Loucy (cell line): Measurements from ENCODE around the gene HMCN1.
"Not testable (repeated sequence)": the region's sequence is repeated elsewhere in the genome, so short reads cannot be mapped to it uniquely, and the experiment has no call there.

ENCODE experiments used
- H2AFZ ChIP-seq: fragments of 200-600 bp; sonication (generic); 2 replicates; pipeline ENCODE4 v1.6.0; 2016; ENCODE audit warnings: antibody characterized with exemption, mild to moderate bottlenecking, low read length, moderate library complexity
- H3F3A ChIP-seq: fragments of 200-600 bp; 2 replicates; pipeline ENCODE4 v1.6.0; 2016; ENCODE audit warnings: antibody characterized with exemption, low read depth, mild to moderate bottlenecking
- H3K27me3 ChIP-seq: fragments of 200-600 bp; sonication (generic); 2 replicates; pipeline ENCODE4 v1.6.1; 2014; ENCODE audit warnings: low read length, mild to moderate bottlenecking; ENCODE audit not compliant: insufficient read depth, poor library complexity, severe bottlenecking
- H3K36me3 ChIP-seq: fragments of 200-600 bp; sonication (generic); 2 replicates; pipeline ENCODE4 v1.6.1; 2016; ENCODE audit warnings: low read length; ENCODE audit not compliant: insufficient read depth
- H3K4me1 ChIP-seq: fragments of 200-600 bp; sonication (generic); 2 replicates; pipeline ENCODE4 v1.5.1; 2014; ENCODE audit warnings: low read length, mild to moderate bottlenecking; ENCODE audit not compliant: insufficient read depth, poor library complexity, severe bottlenecking
- H3K4me2 ChIP-seq: fragments of 200-600 bp; sonication (generic); 2 replicates; pipeline ENCODE4 v1.6.0; 2014; ENCODE audit warnings: antibody characterized with exemption, low read length, low read depth, mild to moderate bottlenecking; ENCODE audit not compliant: poor library complexity, severe bottlenecking
- H3K4me3 ChIP-seq: fragments of 200-600 bp; sonication (generic); 2 replicates; pipeline ENCODE4 v1.5.1; 2014; ENCODE audit warnings: low read length, mild to moderate bottlenecking, mixed read lengths; ENCODE audit not compliant: poor library complexity, severe bottlenecking
- H3K79me2 ChIP-seq: fragments of 200-600 bp; sonication (generic); 2 replicates; pipeline ENCODE4 v1.6.1; 2014; ENCODE audit warnings: low read length; ENCODE audit not compliant: insufficient read depth
- H3K9ac ChIP-seq: fragments of 200-600 bp; sonication (generic); 2 replicates; pipeline ENCODE4 v1.6.0; 2014; ENCODE audit warnings: mild to moderate bottlenecking, low read depth, low read length, moderate library complexity; ENCODE audit not compliant: poor library complexity, severe bottlenecking
- H3K9me2 ChIP-seq: fragments of 200-600 bp; sonication (generic); replicated peaks from 2 replicates; pipeline ENCODE4 v1.6.1; 2016; ENCODE audit warnings: low read depth, low read length, mixed read lengths
- H3K9me3 ChIP-seq: fragments of 200-600 bp; sonication (generic); 2 replicates; pipeline ENCODE4 v1.6.1; 2014; ENCODE audit warnings: mild to moderate bottlenecking, antibody characterized with exemption, low read length, low read depth; ENCODE audit not compliant: insufficient read depth
- H4K20me1 ChIP-seq: fragments of 200-600 bp; sonication (generic); 2 replicates; pipeline ENCODE4 v1.6.0; 2014; ENCODE audit warnings: antibody characterized with exemption, low read length, mild to moderate bottlenecking; ENCODE audit not compliant: insufficient read depth, poor library complexity, severe bottlenecking
- CTCF ChIP-seq: fragments of 200-600 bp; sonication (generic); conservative IDR thresholded peaks from 2 replicates; pipeline ENCODE4 v1.5.1; 2014; ENCODE audit warnings: mild to moderate bottlenecking, antibody characterized with exemption, low read length
- EZH2phosphoT487 ChIP-seq: fragments of 200-600 bp; IDR thresholded peaks from 2 replicates; pipeline ENCODE4 v1.6.1; 2018; ENCODE audit warnings: antibody characterized with exemption, mild to moderate bottlenecking, moderate library complexity, borderline replicate concordance

HMCN1 gene

GRCh38 chr1:186179231-186179630, 445.0 kb downstream of the HMCN1 start:
- no peaks in the 10 kb centered on the region for H3K27me3 ChIP-seq
- H3K36me3 ChIP-seq, result no peaks in the 10 kb centered on the region
- H4K20me1 ChIP-seq, result no peaks in the 10 kb centered on the region
- no peaks in the 10 kb centered on the region for H3K4me1 ChIP-seq
- no peak overlapping the region for H3K4me3 ChIP-seq
- no peak overlapping the region for H2AFZ ChIP-seq
- H3K4me2 ChIP-seq, result no peak overlapping the region
- H3K9ac ChIP-seq, result no peak overlapping the region
- no peaks in the 10 kb centered on the region for H3F3A ChIP-seq
- no peaks in the 10 kb centered on the region for H3K9me2 ChIP-seq
- no peaks in the 10 kb centered on the region for H3K9me3 ChIP-seq
- H3K79me2 ChIP-seq, result no peaks in the 10 kb centered on the region
- TF ChIP-seq EZH2phosphoT487 (no peak), CTCF (no peak)

- H3K36me3 ChIP-seq, result no peaks in the 10 kb centered on the region
- H2AFZ ChIP-seq, result no peak overlapping the region
- H3K9me3 ChIP-seq, result no peaks in the 10 kb centered on the region
- H3K4me1 ChIP-seq, result no peaks in the 10 kb centered on the region
- no peak overlapping the region for H3K4me2 ChIP-seq
- no peak overlapping the region for H3K4me3 ChIP-seq
- H3K9ac ChIP-seq, result no peak overlapping the region
- H3K27me3 ChIP-seq, result no peaks in the 10 kb centered on the region
- H4K20me1 ChIP-seq, result no peaks in the 10 kb centered on the region
- TF ChIP-seq CTCF, result no peak
- no peak for TF ChIP-seq EZH2phosphoT487
- no peaks in the 10 kb centered on the region for H3K9me2 ChIP-seq
- no peaks in the 10 kb centered on the region for H3F3A ChIP-seq
- H3K79me2 ChIP-seq, result no peaks in the 10 kb centered on the region
Observed at GRCh38 chr1:186183219-186183618, 449.0 kb downstream of the HMCN1 start.

- TF ChIP-seq CTCF, result no peak
- no peaks in the 10 kb centered on the region for H3K27me3 ChIP-seq
- H3K4me1 ChIP-seq, result no peaks in the 10 kb centered on the region
- no peaks in the 10 kb centered on the region for H3K9me3 ChIP-seq
- no peaks in the 10 kb centered on the region for H4K20me1 ChIP-seq
- no peaks in the 10 kb centered on the region for H3F3A ChIP-seq
- H3K36me3 ChIP-seq, result no peaks in the 10 kb centered on the region
- H3K4me3 ChIP-seq, result no peak overlapping the region
- no peaks in the 10 kb centered on the region for H3K79me2 ChIP-seq
- H2AFZ ChIP-seq, result no peak overlapping the region
- no peaks in the 10 kb centered on the region for H3K9me2 ChIP-seq
- peak overlapping the region; percentile 8 for H3K4me2 ChIP-seq
- no peak overlapping the region for H3K9ac ChIP-seq
Observed at GRCh38 chr1:186183970-186184628, 449.9 kb downstream of the HMCN1 start.

- not testable (repeated sequence) for H4K20me1 ChIP-seq, H3K9me3 ChIP-seq, H3K4me2 ChIP-seq, H3K79me2 ChIP-seq, H3K9ac ChIP-seq, H3K9me2 ChIP-seq, H3K36me3 ChIP-seq, H3K4me1 ChIP-seq, H3F3A ChIP-seq, H3K27me3 ChIP-seq, H2AFZ ChIP-seq, H3K4me3 ChIP-seq
Observed at GRCh38 chr1:186186251-186186650, 452.1 kb downstream of the HMCN1 start.
